Neural progenitor cell (in vitro differentiated cells): ENCODE data around the gene MRPL50. TPM values are rescaled to one million over a fixed set of nuclear protein-coding genes. Genes with fewer than 3 reads are reported as not detected.

Source experiments
- DNase-seq: peaks from one replicate; pipeline ENCODE4 v3.0.0-alpha.2; 2016; ENCODE audit warnings: low spot score
- H2AFZ ChIP-seq: fragments of 200-600 bp; sonication (generic); replicated peaks from 2 replicates; pipeline ENCODE4 v1.6.1; 2016; ENCODE audit warnings: antibody characterized with exemption
- H3F3A ChIP-seq: fragments of 200-600 bp; sonication (generic); 2 replicates; pipeline ENCODE4 v1.6.1; 2016; ENCODE audit warnings: antibody characterized with exemption, low read depth
- H3K27ac ChIP-seq: fragments of 200-600 bp; sonication (generic); 2 replicates; pipeline ENCODE4 v1.5.1; 2016; ENCODE audit warnings: mild to moderate bottlenecking
- H3K27me3 ChIP-seq: fragments of 200-600 bp; sonication (generic); 2 replicates; pipeline ENCODE4 v1.6.1; 2016; ENCODE audit warnings: mild to moderate bottlenecking, moderate library complexity
- H3K36me3 ChIP-seq: fragments of 200-600 bp; sonication (generic); 2 replicates; pipeline ENCODE4 v1.5.1; 2016
- H3K4me1 ChIP-seq: fragments of 200-600 bp; sonication (generic); 2 replicates; pipeline ENCODE4 v1.6.1; 2016; ENCODE audit warnings: mixed run types
- H3K4me2 ChIP-seq: fragments of 200-600 bp; sonication (generic); 2 replicates; pipeline ENCODE4 v1.6.1; 2016
- H3K4me3 ChIP-seq: fragments of 200-600 bp; sonication (generic); 2 replicates; pipeline ENCODE4 v1.5.1; 2016
- H3K79me2 ChIP-seq: fragments of 200-600 bp; sonication (generic); 2 replicates; pipeline ENCODE4 v1.6.1; 2016; ENCODE audit warnings: low read depth
- H3K9ac ChIP-seq: fragments of 200-600 bp; sonication (generic); 2 replicates; pipeline ENCODE4 v1.6.1; 2016
- H3K9me3 ChIP-seq: fragments of 200-600 bp; sonication (generic); 2 replicates; pipeline ENCODE4 v1.5.1; 2016; ENCODE audit warnings: low read depth
- H4K20me1 ChIP-seq: fragments of 200-600 bp; sonication (generic); 2 replicates; pipeline ENCODE4 v1.6.1; 2016; ENCODE audit warnings: low read depth
- H3K27ac Mint-ChIP-seq: 3 replicates; pipeline ENCODE4 v1.8.0; 2021; ENCODE audit warnings: mixed read lengths
- H3K27me3 Mint-ChIP-seq: 2 replicates; pipeline ENCODE4 v1.8.0; 2022; ENCODE audit warnings: low read depth, mild to moderate bottlenecking, inconsistent platforms, moderate library complexity, mixed read lengths; ENCODE audit not compliant: insufficient read depth
- H3K36me3 Mint-ChIP-seq: 3 replicates; pipeline ENCODE4 v1.8.0; 2021; ENCODE audit warnings: mixed read lengths
- H3K4me1 Mint-ChIP-seq: 3 replicates; pipeline ENCODE4 v1.8.0; 2021; ENCODE audit warnings: mixed read lengths
- H3K4me3 Mint-ChIP-seq: 3 replicates; pipeline ENCODE4 v1.8.0; 2021; ENCODE audit warnings: mild to moderate bottlenecking, moderate library complexity, mixed read lengths
- H3K9me3 Mint-ChIP-seq: 3 replicates; pipeline ENCODE4 v1.8.0; 2020; ENCODE audit warnings: mixed read lengths
- EZH2 ChIP-seq: fragments of 200-600 bp; sonication (generic); IDR thresholded peaks from 2 replicates; pipeline ENCODE4 v1.6.1; 2017; ENCODE audit warnings: antibody characterized with exemption, mild to moderate bottlenecking, moderate library complexity
- EZH2phosphoT487 ChIP-seq: fragments of 200-600 bp; sonication (generic); IDR thresholded peaks from 2 replicates; pipeline ENCODE4 v1.6.1; 2017; ENCODE audit warnings: antibody characterized with exemption
- total RNA-seq: library from RNA; depleted of rRNA; stranded (reverse); fragments of >200 nt; gene quantifications from 2 replicates; pipeline ENCODE4 v1.2.3, GENCODE V29; 2015; ENCODE audit warnings: low replicate concordance
- TF ChIP-seq, protein P1 (sequence below): fragments of 200-600 bp; sonication (generic); IDR thresholded peaks from 2 replicates; pipeline ENCODE4 v1.5.1; 2017; ENCODE audit warnings: antibody characterized with exemption, mild to moderate bottlenecking

Gene MRPL50
- total RNA-seq, 1 donor from 2014 or later = 42.7 TPM

DNA sequence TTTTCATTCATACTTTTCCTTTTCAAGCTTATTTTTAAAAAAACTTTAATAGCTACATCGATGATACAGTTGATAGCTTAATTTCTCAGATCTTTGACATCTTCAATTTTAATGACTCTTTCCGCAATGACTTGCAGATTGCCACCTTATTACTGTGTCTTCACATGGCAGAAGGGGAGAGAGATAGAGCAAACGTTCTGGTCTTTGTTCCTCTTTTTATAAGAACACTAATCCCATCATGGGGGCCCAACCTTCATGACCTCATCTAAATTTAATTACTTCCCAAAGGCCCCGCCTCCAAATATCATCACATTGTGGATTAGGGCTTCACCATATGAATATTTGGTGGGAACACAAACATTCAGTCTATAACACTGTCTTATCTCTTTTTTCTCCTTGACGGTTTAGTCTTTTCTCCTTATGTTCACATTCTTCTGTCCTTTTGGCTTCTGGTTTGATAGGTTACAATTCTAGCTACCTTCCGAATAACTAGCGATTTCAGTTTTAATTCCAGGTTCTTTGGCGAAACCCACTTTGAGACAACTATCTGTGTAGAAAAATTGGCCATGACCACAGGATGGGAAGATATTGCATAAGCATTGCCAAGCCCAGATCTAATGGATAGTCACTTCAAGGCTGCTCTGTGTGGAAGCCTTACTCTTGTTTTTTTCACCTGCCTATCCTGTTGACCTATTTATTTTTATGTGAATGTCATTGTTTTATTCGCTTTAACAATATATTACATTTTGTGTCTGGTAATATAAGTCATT lies 5.3 kb upstream of the MRPL50 start:
- H3K27ac ChIP-seq = no peak overlapping the region
- H3K9me3 ChIP-seq = peaks cover 25% of the 10 kb centered on the region
- peaks cover 9% of the 10 kb centered on the region for H3K4me1 ChIP-seq
- Mint-ChIP-seq H3K4me1 (peaks cover 14% of the 10 kb centered on the region), H3K27me3 (peaks cover under 1% of the 10 kb centered on the region), H3K36me3 (peaks cover 79% of the 10 kb centered on the region), H3K4me3 (no peak overlapping the region), H3K27ac (no peak overlapping the region), H3K9me3 (peaks cover 75% of the 10 kb centered on the region)
- DNase-seq = no peak
- H3K79me2 ChIP-seq = peaks cover 30% of the 10 kb centered on the region
- no peak overlapping the region for H2AFZ ChIP-seq
- H3K9ac ChIP-seq = no peak overlapping the region
- TF ChIP-seq, protein P1, sequence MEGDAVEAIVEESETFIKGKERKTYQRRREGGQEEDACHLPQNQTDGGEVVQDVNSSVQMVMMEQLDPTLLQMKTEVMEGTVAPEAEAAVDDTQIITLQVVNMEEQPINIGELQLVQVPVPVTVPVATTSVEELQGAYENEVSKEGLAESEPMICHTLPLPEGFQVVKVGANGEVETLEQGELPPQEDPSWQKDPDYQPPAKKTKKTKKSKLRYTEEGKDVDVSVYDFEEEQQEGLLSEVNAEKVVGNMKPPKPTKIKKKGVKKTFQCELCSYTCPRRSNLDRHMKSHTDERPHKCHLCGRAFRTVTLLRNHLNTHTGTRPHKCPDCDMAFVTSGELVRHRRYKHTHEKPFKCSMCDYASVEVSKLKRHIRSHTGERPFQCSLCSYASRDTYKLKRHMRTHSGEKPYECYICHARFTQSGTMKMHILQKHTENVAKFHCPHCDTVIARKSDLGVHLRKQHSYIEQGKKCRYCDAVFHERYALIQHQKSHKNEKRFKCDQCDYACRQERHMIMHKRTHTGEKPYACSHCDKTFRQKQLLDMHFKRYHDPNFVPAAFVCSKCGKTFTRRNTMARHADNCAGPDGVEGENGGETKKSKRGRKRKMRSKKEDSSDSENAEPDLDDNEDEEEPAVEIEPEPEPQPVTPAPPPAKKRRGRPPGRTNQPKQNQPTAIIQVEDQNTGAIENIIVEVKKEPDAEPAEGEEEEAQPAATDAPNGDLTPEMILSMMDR = no peak
- TF ChIP-seq EZH2 (no peak), EZH2phosphoT487 (no peak)
- H3K36me3 ChIP-seq = peaks cover 70% of the 10 kb centered on the region
- peaks cover 7% of the 10 kb centered on the region for H3F3A ChIP-seq
- H3K4me3 ChIP-seq = no peak overlapping the region
- no peaks in the 10 kb centered on the region for H4K20me1 ChIP-seq
- H3K27me3 ChIP-seq = no peaks in the 10 kb centered on the region
- no peak overlapping the region for H3K4me2 ChIP-seq

GRCh38 chr9:101400120-101400519 lies 1.7 kb upstream of the MRPL50 start:
- Mint-ChIP-seq H3K9me3 (peaks cover 60% of the 10 kb centered on the region), H3K27me3 (peaks cover 5% of the 10 kb centered on the region), H3K4me1 (peaks cover 23% of the 10 kb centered on the region), H3K36me3 (peaks cover 70% of the 10 kb centered on the region), H3K4me3 (peak overlapping the region; percentile 97), H3K27ac (no peak overlapping the region)
- Histone ChIP-seq H3K9ac (no peak overlapping the region), H3K4me1 (peaks cover 13% of the 10 kb centered on the region), H3K79me2 (peaks cover 62% of the 10 kb centered on the region), H3K4me3 (peak overlapping the region; percentile 69), H3K4me2 (peak overlapping the region; percentile 91), H3K27me3 (no peaks in the 10 kb centered on the region), H4K20me1 (no peaks in the 10 kb centered on the region), H3K36me3 (peaks cover 44% of the 10 kb centered on the region), H2AFZ (no peak overlapping the region), H3F3A (no peaks in the 10 kb centered on the region), H3K9me3 (peaks cover 13% of the 10 kb centered on the region), H3K27ac (no peak overlapping the region)
- TF ChIP-seq EZH2 = no peak
- TF ChIP-seq, protein P1 = no peak
- no peak for TF ChIP-seq EZH2phosphoT487
- no peak for DNase-seq

GRCh38 chr9:101399643-101399970 lies 1.2 kb upstream of the MRPL50 start:
- Histone ChIP-seq H3K27ac (no peak overlapping the region), H4K20me1 (no peaks in the 10 kb centered on the region), H3K4me3 (peak overlapping the region; percentile 69), H3K9me3 (peaks cover 14% of the 10 kb centered on the region), H3K4me2 (peak overlapping the region; percentile 91), H2AFZ (no peak overlapping the region), H3K79me2 (peaks cover 67% of the 10 kb centered on the region), H3F3A (no peaks in the 10 kb centered on the region), H3K9ac (peak overlapping the region; percentile 86), H3K27me3 (no peaks in the 10 kb centered on the region), H3K4me1 (peaks cover 13% of the 10 kb centered on the region), H3K36me3 (peaks cover 44% of the 10 kb centered on the region)
- H3K27ac Mint-ChIP-seq = no peak overlapping the region
- peaks cover 59% of the 10 kb centered on the region for H3K9me3 Mint-ChIP-seq
- no peak for DNase-seq
- peaks cover 70% of the 10 kb centered on the region for H3K36me3 Mint-ChIP-seq
- peaks cover 5% of the 10 kb centered on the region for H3K27me3 Mint-ChIP-seq
- H3K4me1 Mint-ChIP-seq = peaks cover 23% of the 10 kb centered on the region
- H3K4me3 Mint-ChIP-seq = peak overlapping the region; percentile 97
- no peak for TF ChIP-seq EZH2
- TF ChIP-seq, protein P1 = no peak
- TF ChIP-seq EZH2phosphoT487 = no peak
